Measurements from ENCODE around the gene RTL10.

GRCh38 chr22:19809741-19810140, 44.9 kb downstream of the RTL10 start:
- TF ChIP-seq CTCF (conservative IDR thresholded peaks at IDR 0.05; ENCODE audit: low read depth, low read length) (no peak), EZH2 (IDR thresholded peaks at IDR 0.05; ENCODE audit: borderline replicate concordance, low read depth, low read length, poor library complexity, severe bottlenecking) (no peak)
